Measurements from ENCODE around the gene ZNF672. TPM values are rescaled to one million over a fixed set of nuclear protein-coding genes. Genes with fewer than 3 reads are reported as not detected.

The ZNF672 gene
- total RNA-seq, 1 donor from 2014 or later = 16.8 TPM

- no peak for ATAC-seq
Measured at GRCh38 chr1:248890549-248891498, 52.8 kb downstream of the ZNF672 start.

GRCh38 chr1:248891758-248892157, 53.7 kb downstream of the ZNF672 start:
- no peak for ATAC-seq

- no peak for ATAC-seq
Measured at GRCh38 chr1:248892590-248892989, 54.6 kb downstream of the ZNF672 start.

GRCh38 chr1:248894837-248895236, 56.8 kb downstream of the ZNF672 start:
- no peak for ATAC-seq

- ATAC-seq = peak; percentile 22
Measured at GRCh38 chr1:248897412-248898337, 59.7 kb downstream of the ZNF672 start.

Other genes with a start within 250 kb of the ZNF672 start
- not detected for gene OR2T10, start 240.5 kb upstream of the ZNF672 start, total RNA-seq
- gene OR2T11, start 203.1 kb upstream of the ZNF672 start, total RNA-seq = not detected
- not detected for gene OR2T35, start 192.9 kb upstream of the ZNF672 start, total RNA-seq
- gene OR2T27, start 182.7 kb upstream of the ZNF672 start, total RNA-seq = not detected
- gene OR14I1, start 135.5 kb upstream of the ZNF672 start, total RNA-seq = not detected
- not detected for gene LYPD8, start 82.5 kb upstream of the ZNF672 start, total RNA-seq
- 17.1 TPM for gene SH3BP5L, start 12.3 kb upstream of the ZNF672 start, total RNA-seq
- gene ZNF692, start 20.9 kb downstream of the ZNF672 start, total RNA-seq = 16.6 TPM
- gene PGBD2, start 68.0 kb downstream of the ZNF672 start, total RNA-seq = 4.5 TPM

Data from esophagus mucosa (tissue), 1 donor.